Activated CD8-positive, alpha-beta memory T cell treated with anti-CD3 and anti-CD28 coated beads, Interleukin-2, amount 50 U/mL, for 1 hour (primary cell): ENCODE measurements around the gene MYL6.
A peak's percentile ranks its signal among the peaks of the same experiment; 100 is the strongest.
"Not testable (repeated sequence)": the region's sequence is repeated elsewhere in the genome, so short reads cannot be mapped to it uniquely, and the experiment has no call there.

ENCODE experiments used
- DNase-seq: peaks from one replicate; pipeline ENCODE4 v3.0.0-alpha.2; 2020; ENCODE audit errors: extremely low read depth

Gene MYL6

GRCh38 chr12:56158029-56158925, at the start of gene MYL6:
Gene MYL6, plus strand, starts transcription at chr12:56158359. Its CDS starts 43 bp downstream, at chr12:56158402.
- peak; percentile 97 for DNase-seq

- no peak for DNase-seq
Measured at GRCh38 chr12:56110571-56110970, 47.6 kb upstream of the MYL6 start.

- no peak for DNase-seq
Measured at GRCh38 chr12:56114084-56114483, 44.1 kb upstream of the MYL6 start.

- no peak for DNase-seq
Measured at GRCh38 chr12:56115329-56115728, 42.8 kb upstream of the MYL6 start.

- peak; percentile 85 for DNase-seq
Measured at GRCh38 chr12:56116267-56117081, 41.7 kb upstream of the MYL6 start, which contains the start of gene RPL41. Gene RPL41, plus strand, starts transcription at chr12:56116633.

- not testable (repeated sequence) for DNase-seq
Measured at GRCh38 chr12:56117082-56117706, 41.0 kb upstream of the MYL6 start.

GRCh38 chr12:56117778-56118687, 40.1 kb upstream of the MYL6 start, which contains the start of gene ZC3H10:
Gene ZC3H10, plus strand, starts transcription at chr12:56118266. Its CDS starts 2,297 bp downstream, at chr12:56120563.
- peak; percentile 95 for DNase-seq

GRCh38 chr12:56118688-56119357, 39.3 kb upstream of the MYL6 start:
- DNase-seq, result no peak

- no peak for DNase-seq
Measured at GRCh38 chr12:56119361-56119796, 38.8 kb upstream of the MYL6 start.

GRCh38 chr12:56120158-56120846, 37.9 kb upstream of the MYL6 start:
- DNase-seq, result no peak

- DNase-seq, result no peak
Measured at GRCh38 chr12:56121204-56121870, 36.8 kb upstream of the MYL6 start.

GRCh38 chr12:56122637-56123036, 35.5 kb upstream of the MYL6 start:
- DNase-seq, result no peak

GRCh38 chr12:56124133-56124532, 34.0 kb upstream of the MYL6 start:
- DNase-seq, result no peak

GRCh38 chr12:56126732-56127239, 31.4 kb upstream of the MYL6 start:
- no peak for DNase-seq

GRCh38 chr12:56127485-56127887, 30.7 kb upstream of the MYL6 start:
- DNase-seq, result no peak

GRCh38 chr12:56127888-56128669, 30.1 kb upstream of the MYL6 start, which contains the start of gene ESYT1:
Gene ESYT1, plus strand, starts transcription at chr12:56128267. Its CDS starts 53 bp downstream, at chr12:56128320.
- peak; percentile 98 for DNase-seq

GRCh38 chr12:56128670-56129205, 29.4 kb upstream of the MYL6 start:
- DNase-seq, result no peak
